HepG2 (cell line): ENCODE measurements around the gene CFI. TPM values are rescaled to one million over a fixed set of nuclear protein-coding genes. Genes with fewer than 3 reads are reported as not detected.

Source experiments
- DNMT1 ChIP-seq: sonication (generic); formaldehyde crosslinking; IDR thresholded peaks from 2 replicates; pipeline ENCODE4 v1.5.1; 2020; ENCODE audit warnings: mild to moderate bottlenecking, missing genetic modification reagents
- E2F2 ChIP-seq: sonication (generic); formaldehyde crosslinking; IDR thresholded peaks from 2 replicates; pipeline ENCODE4 v1.4.0; 2020; ENCODE audit warnings: missing genetic modification reagents, borderline replicate concordance
- EHMT2 ChIP-seq: fragments of 200-600 bp; sonication (generic); IDR thresholded peaks from 2 replicates; pipeline ENCODE4 v1.7.0; 2017; ENCODE audit warnings: antibody characterized with exemption, low read depth, low read length, borderline replicate concordance
- FOXO4 ChIP-seq: sonication (generic); formaldehyde crosslinking; conservative IDR thresholded peaks from 2 replicates; pipeline ENCODE4 v1.8.1; 2023; ENCODE audit warnings: missing genetic modification reagents
- MAZ ChIP-seq, 2 experiments: sonication (generic) in 1 of 2; formaldehyde crosslinking in 1 of 2; IDR thresholded peaks; 2 replicates each; pipeline versions ENCODE4 v1.5.0 to v1.6.1; 2012 to 2020; ENCODE audit warnings: low read depth in 2 of 2, mild to moderate bottlenecking in 2 of 2, borderline replicate concordance in 1 of 2, improper control_type of control experiment in 1 of 2, low read length in 1 of 2, missing genetic modification reagents in 1 of 2, moderate library complexity in 1 of 2
- NPAS2 ChIP-seq: sonication (generic); formaldehyde crosslinking; IDR thresholded peaks from 2 replicates; pipeline ENCODE4 v1.8.0; 2022; ENCODE audit warnings: mild to moderate bottlenecking, missing genetic modification reagents, borderline replicate concordance
- PHF21A ChIP-seq: sonication (generic); formaldehyde crosslinking; IDR thresholded peaks from 2 replicates; pipeline ENCODE4 v1.5.0; 2020; ENCODE audit warnings: mild to moderate bottlenecking, missing genetic modification reagents
- POLR2AphosphoS5 ChIP-seq: IDR thresholded peaks from 2 replicates; pipeline ENCODE4 v1.6.1; 2012; ENCODE audit warnings: low read depth, low read length
- POLR2G ChIP-seq: fragments of 200-400 bp; formaldehyde crosslinking; IDR thresholded peaks from 2 replicates; pipeline ENCODE4 v1.6.1; 2018; ENCODE audit warnings: mild to moderate bottlenecking, low read depth, low read length, moderate library complexity
- PPARG ChIP-seq: conservative IDR thresholded peaks from 2 replicates; pipeline ENCODE4 v1.6.1; 2016; ENCODE audit warnings: missing biosample characterization, missing genetic modification reagents
- PRPF4 ChIP-seq: fragments of 200-400 bp; formaldehyde crosslinking; IDR thresholded peaks from 2 replicates; pipeline ENCODE4 v1.6.1; 2016; ENCODE audit warnings: low read length, low read depth; ENCODE audit not compliant: poor library complexity, severe bottlenecking
- REPIN1 ChIP-seq: sonication (generic); formaldehyde crosslinking; IDR thresholded peaks from 2 replicates; pipeline ENCODE4 v1.8.0; 2022; ENCODE audit warnings: missing genetic modification reagents, low read depth, mild to moderate bottlenecking, borderline replicate concordance
- RXRA ChIP-seq: sonication (generic); formaldehyde crosslinking; IDR thresholded peaks from 2 replicates; pipeline ENCODE4 v1.5.1; 2020; ENCODE audit warnings: missing genetic modification reagents
- ZFP36L1 ChIP-seq: sonication (generic); formaldehyde crosslinking; IDR thresholded peaks from 2 replicates; pipeline ENCODE4 v1.8.0; 2022; ENCODE audit warnings: mild to moderate bottlenecking, missing genetic modification reagents, moderate library complexity
- ZNF18 ChIP-seq: sonication (generic); formaldehyde crosslinking; IDR thresholded peaks from 2 replicates; pipeline ENCODE4 v1.8.0; 2022; ENCODE audit warnings: mild to moderate bottlenecking, missing genetic modification reagents; ENCODE audit not compliant: insufficient replicate concordance
- ZNF253 ChIP-seq: sonication (generic); formaldehyde crosslinking; IDR thresholded peaks from 2 replicates; pipeline ENCODE4 v1.8.0; 2022; ENCODE audit warnings: mild to moderate bottlenecking, missing genetic modification reagents, borderline replicate concordance
- ZNF296 ChIP-seq: sonication (generic); formaldehyde crosslinking; conservative IDR thresholded peaks from 2 replicates; pipeline ENCODE4 v1.5.0; 2020; ENCODE audit warnings: mild to moderate bottlenecking, missing genetic modification reagents
- ZNF503 ChIP-seq: sonication (generic); formaldehyde crosslinking; IDR thresholded peaks from 2 replicates; pipeline ENCODE4 v1.4.0; 2020; ENCODE audit warnings: missing genetic modification reagents
- ZNF564 ChIP-seq: sonication (generic); formaldehyde crosslinking; IDR thresholded peaks from 2 replicates; pipeline ENCODE4 v1.8.1; 2023; ENCODE audit warnings: mild to moderate bottlenecking, missing genetic modification reagents
- ZNF816 ChIP-seq: sonication (generic); formaldehyde crosslinking; IDR thresholded peaks from 2 replicates; pipeline ENCODE4 v1.8.0; 2022; ENCODE audit warnings: missing genetic modification reagents, mild to moderate bottlenecking, borderline replicate concordance
- polyA plus RNA-seq, 8 experiments: library from polyadenylated mRNA; depleted of rRNA in 3 of 8; stranded (reverse) in 7 of 8; unstranded in 1 of 8; fragments of >200 nt; fragmentation: Illumina TruSeq in 4 of 8; extraction: Trizol in 4 of 8; gene quantifications; 2 replicates each; pipeline versions ENCODE4 v1.2.1 to v1.2.3, GENCODE V29; 2011 to 2016; ENCODE audit warnings: low read depth in 4 of 8, missing spikeins in 1 of 8, mixed read lengths in 1 of 8; ENCODE audit not compliant: insufficient read depth in 1 of 8
- total RNA-seq, 5 experiments: library from RNA; depleted of rRNA; stranded (reverse); fragments of >200 nt; fragmentation: Illumina TruSeq; extraction: Trizol; gene quantifications; 2 replicates each; pipeline ENCODE4 v1.2.3, GENCODE V29; 2016; ENCODE audit warnings: low read depth in 1 of 5

Gene CFI
- total and polyA plus RNA-seq, 2 of the 13 experiments (the other 11 are each of a cell fraction or from before 2014, with no cell fraction given): 284 to 337 TPM

- TF ChIP-seq PHF21A (CRISPR knock-in tag): peak; percentile 44; the same call in 1 of the 2 replicates
- no peak for TF ChIP-seq ZNF253 (CRISPR knock-in tag)
- TF ChIP-seq MAZ (IDR thresholded peaks at IDR 0.05; ENCODE audit: borderline replicate concordance, low read depth, low read length): no peak
- peak; percentile 40 for TF ChIP-seq MAZ (CRISPR knock-in tag; IDR thresholded peaks at IDR 0.05; ENCODE audit: low read depth)
- TF ChIP-seq ZFP36L1 (CRISPR knock-in tag): no peak
- TF ChIP-seq ZNF564 (CRISPR knock-in tag): peak; percentile 17; the same call in 1 of the 2 replicates
- TF ChIP-seq E2F2 (CRISPR knock-in tag): no peak
- TF ChIP-seq FOXO4 (CRISPR knock-in tag): no peak
- 0 out of 2 replicates have a peak, but pooled peaks have one; percentile 57 for TF ChIP-seq DNMT1
- no peak; the same call in 1 of the 2 replicates for TF ChIP-seq PPARG
- TF ChIP-seq ZNF816 (CRISPR knock-in tag): no peak
- 0 out of 2 replicates have a peak, but pooled peaks have one; percentile 25 for TF ChIP-seq ZNF503 (CRISPR knock-in tag)
- TF ChIP-seq NPAS2: no peak
- TF ChIP-seq REPIN1 (CRISPR knock-in tag): peak; percentile 42
- TF ChIP-seq ZNF18 (CRISPR knock-in tag): peak; percentile 66
- TF ChIP-seq PRPF4: no peak
- TF ChIP-seq RXRA (CRISPR knock-in tag): peak; percentile 32; the same call in 1 of the 2 replicates
- TF ChIP-seq POLR2AphosphoS5: no peak; the same call in none of the 2 replicates
- peak; percentile 76 for TF ChIP-seq POLR2G
- TF ChIP-seq ZNF296 (CRISPR knock-in tag): peak; percentile 69; the same call in 1 of the 2 replicates
- TF ChIP-seq EHMT2: no peak
Measured at GRCh38 chr4:109815151-109816081, 13.6 kb upstream of the CFI start, which contains the start of gene GAR1 (continued).
